WTC11 (cell line): ENCODE measurements around the gene CADM1. TPM values are rescaled to one million over a fixed set of nuclear protein-coding genes. Genes with fewer than 3 reads are reported as not detected.

ENCODE experiments used
- ATAC-seq: fragments of 200-7000 bp; cut with Tn5 transposase; 2 replicates; pipeline ENCODE4 v1.10.0; 2021; ENCODE audit warnings: mild to moderate bottlenecking, moderate library complexity
- CTCF ChIA-PET: fragments of 300-600 bp; sonication (Branson Sonifier 250); formaldehyde crosslinking; loops from one replicate; lab custom pipeline; 2021; ENCODE audit warnings: antibody characterized with exemption; lab: Charles Lee
- POLR2A ChIA-PET: fragments of 350-600 bp; sonication (Branson Sonifier 250); formaldehyde crosslinking; loops from one replicate; lab custom pipeline; 2021; ENCODE audit warnings: antibody characterized with exemption; lab: Charles Lee
- DNase-seq: peaks from one replicate; pipeline ENCODE4 v3.0.0; 2021; ENCODE audit warnings: low spot score
- H3K27ac Mint-ChIP-seq: 2 replicates; pipeline ENCODE4 v1.8.0; 2021; ENCODE audit warnings: mixed read lengths
- H3K27me3 Mint-ChIP-seq: 2 replicates; pipeline ENCODE4 v1.8.0; 2021; ENCODE audit warnings: low read depth, mild to moderate bottlenecking, moderate library complexity, mixed read lengths
- H3K36me3 Mint-ChIP-seq: 2 replicates; pipeline ENCODE4 v1.8.0; 2021; ENCODE audit warnings: mixed read lengths
- H3K4me1 Mint-ChIP-seq: 2 replicates; pipeline ENCODE4 v1.8.0; 2022; ENCODE audit warnings: mixed read lengths
- H3K4me3 Mint-ChIP-seq: 2 replicates; pipeline ENCODE4 v1.8.0; 2021; ENCODE audit warnings: mild to moderate bottlenecking, moderate library complexity, mixed read lengths
- H3K9me3 Mint-ChIP-seq: 2 replicates; pipeline ENCODE4 v1.8.0; 2021; ENCODE audit warnings: mixed read lengths
- ETV6 ChIP-seq: sonication (generic); formaldehyde crosslinking; IDR thresholded peaks from 2 replicates; pipeline ENCODE4 v1.8.1; 2022; ENCODE audit warnings: mild to moderate bottlenecking, missing genetic modification reagents
- JUN ChIP-seq: sonication (generic); formaldehyde crosslinking; IDR thresholded peaks from 2 replicates; pipeline ENCODE4 v1.8.0; 2023; ENCODE audit warnings: mild to moderate bottlenecking, missing genetic modification reagents
- KAT7 ChIP-seq: sonication (generic); formaldehyde crosslinking; IDR thresholded peaks from 2 replicates; pipeline ENCODE4 v1.8.1; 2023; ENCODE audit warnings: missing genetic modification reagents, mild to moderate bottlenecking, borderline replicate concordance
- MXD4 ChIP-seq: fragments of 250-450 bp; sonication (Bioruptor Pico); IDR thresholded peaks from 2 replicates; pipeline ENCODE4 v1.8.0; 2021; ENCODE audit warnings: mild to moderate bottlenecking, moderate library complexity, borderline replicate concordance
- MYBL2 ChIP-seq: sonication (generic); formaldehyde crosslinking; IDR thresholded peaks from 2 replicates; pipeline ENCODE4 v1.8.1; 2023; ENCODE audit warnings: mild to moderate bottlenecking, moderate library complexity, missing genetic modification reagents
- NR3C1 ChIP-seq: sonication (generic); formaldehyde crosslinking; conservative IDR thresholded peaks from 2 replicates; pipeline ENCODE4 v1.8.1; 2023; ENCODE audit warnings: low read depth, mild to moderate bottlenecking, missing genetic modification reagents
- RORB ChIP-seq: fragments of 250-450 bp; sonication (Bioruptor Pico); IDR thresholded peaks from 2 replicates; pipeline ENCODE4 v1.9.0; 2021; ENCODE audit warnings: mild to moderate bottlenecking
- SP1 ChIP-seq: sonication (generic); formaldehyde crosslinking; conservative IDR thresholded peaks from 2 replicates; pipeline ENCODE4 v1.8.1; 2022; ENCODE audit warnings: missing genetic modification reagents
- TP53 ChIP-seq: sonication (generic); formaldehyde crosslinking; IDR thresholded peaks from 2 replicates; pipeline ENCODE4 v1.8.1; 2023; ENCODE audit warnings: mild to moderate bottlenecking, missing genetic modification reagents
- ZNF317 ChIP-seq: sonication (generic); formaldehyde crosslinking; IDR thresholded peaks from 2 replicates; pipeline ENCODE4 v1.8.1; 2023; ENCODE audit warnings: low read depth, mild to moderate bottlenecking, moderate library complexity, missing genetic modification reagents, borderline replicate concordance
- ZNF396 ChIP-seq: fragments of 250-450 bp; sonication (Bioruptor Pico); IDR thresholded peaks from 2 replicates; pipeline ENCODE4 v1.8.0; 2021; ENCODE audit warnings: mild to moderate bottlenecking, moderate library complexity, borderline replicate concordance
- ZNF423 ChIP-seq: fragments of 250-450 bp; sonication (Bioruptor Pico); IDR thresholded peaks from 2 replicates; pipeline ENCODE4 v2.1.2; 2022; ENCODE audit warnings: mild to moderate bottlenecking, moderate library complexity
- total RNA-seq: library from RNA; stranded (reverse); gene quantifications from 3 replicates; pipeline ENCODE4 v1.2.3, GENCODE V29; 2021
- TF ChIP-seq, protein P1 (sequence below): sonication (generic); formaldehyde crosslinking; IDR thresholded peaks from 2 replicates; pipeline ENCODE4 v1.8.1; 2023; ENCODE audit warnings: mild to moderate bottlenecking, missing genetic modification reagents
- TF ChIP-seq, protein P2 (sequence below): sonication (generic); formaldehyde crosslinking; IDR thresholded peaks from 2 replicates; pipeline ENCODE4 v1.8.0; 2023; ENCODE audit warnings: missing genetic modification reagents
- TF ChIP-seq, protein P3 (sequence below): fragments of 250-450 bp; sonication (Bioruptor Pico); conservative IDR thresholded peaks from 2 replicates; pipeline ENCODE4 v1.9.0; 2021; ENCODE audit warnings: mild to moderate bottlenecking
- TF ChIP-seq, protein P4 (sequence below): sonication (generic); formaldehyde crosslinking; IDR thresholded peaks from 2 replicates; pipeline ENCODE4 v1.8.1; 2023; ENCODE audit warnings: mild to moderate bottlenecking, missing genetic modification reagents
- TF ChIP-seq, protein P5 (sequence below): fragments of 250-450 bp; sonication (Bioruptor Pico); IDR thresholded peaks from 2 replicates; pipeline ENCODE4 v1.8.0; 2021; ENCODE audit warnings: mild to moderate bottlenecking
- TF ChIP-seq, protein P6 (sequence below): sonication (generic); formaldehyde crosslinking; IDR thresholded peaks from 2 replicates; pipeline ENCODE4 v1.8.0; 2022; ENCODE audit warnings: mild to moderate bottlenecking, missing genetic modification reagents
- TF ChIP-seq, protein P7 (sequence below): sonication (generic); formaldehyde crosslinking; conservative IDR thresholded peaks from 2 replicates; pipeline ENCODE4 v1.8.1; 2023; ENCODE audit warnings: mild to moderate bottlenecking, low read depth, missing genetic modification reagents, moderate library complexity
- TF ChIP-seq, protein P8 (sequence below): fragments of 250-450 bp; sonication (Bioruptor Pico); IDR thresholded peaks from 2 replicates; pipeline ENCODE4 v1.9.0; 2021; ENCODE audit warnings: mild to moderate bottlenecking

Gene CADM1
- total RNA-seq, 1 experiment from 2014 or later: 26.8 TPM

DNA sequence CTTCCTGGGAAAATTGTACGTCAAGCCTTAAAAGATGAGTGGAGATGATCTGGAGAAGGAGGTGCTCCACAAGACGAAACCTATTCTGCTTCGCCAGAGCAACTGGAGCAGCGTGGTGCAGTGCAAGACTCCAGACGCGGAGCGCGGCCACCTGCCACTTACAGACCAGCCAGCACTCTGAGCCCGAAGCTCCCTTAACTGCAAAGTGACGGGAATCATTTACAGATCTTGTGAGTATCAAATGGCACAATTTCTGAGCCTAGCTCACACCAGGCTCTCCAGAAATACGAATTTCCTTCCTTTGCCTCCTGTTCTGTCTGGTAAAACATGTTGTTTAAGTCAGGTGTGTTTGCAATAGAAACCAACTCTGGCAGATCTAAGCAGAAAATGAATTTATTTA, 369.3 kb downstream of the CADM1 start (continued):
- TF ChIP-seq, protein P1, sequence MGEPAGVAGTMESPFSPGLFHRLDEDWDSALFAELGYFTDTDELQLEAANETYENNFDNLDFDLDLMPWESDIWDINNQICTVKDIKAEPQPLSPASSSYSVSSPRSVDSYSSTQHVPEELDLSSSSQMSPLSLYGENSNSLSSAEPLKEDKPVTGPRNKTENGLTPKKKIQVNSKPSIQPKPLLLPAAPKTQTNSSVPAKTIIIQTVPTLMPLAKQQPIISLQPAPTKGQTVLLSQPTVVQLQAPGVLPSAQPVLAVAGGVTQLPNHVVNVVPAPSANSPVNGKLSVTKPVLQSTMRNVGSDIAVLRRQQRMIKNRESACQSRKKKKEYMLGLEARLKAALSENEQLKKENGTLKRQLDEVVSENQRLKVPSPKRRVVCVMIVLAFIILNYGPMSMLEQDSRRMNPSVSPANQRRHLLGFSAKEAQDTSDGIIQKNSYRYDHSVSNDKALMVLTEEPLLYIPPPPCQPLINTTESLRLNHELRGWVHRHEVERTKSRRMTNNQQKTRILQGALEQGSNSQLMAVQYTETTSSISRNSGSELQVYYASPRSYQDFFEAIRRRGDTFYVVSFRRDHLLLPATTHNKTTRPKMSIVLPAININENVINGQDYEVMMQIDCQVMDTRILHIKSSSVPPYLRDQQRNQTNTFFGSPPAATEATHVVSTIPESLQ (CRISPR knock-in tag): no peak
- TF ChIP-seq, protein P2, sequence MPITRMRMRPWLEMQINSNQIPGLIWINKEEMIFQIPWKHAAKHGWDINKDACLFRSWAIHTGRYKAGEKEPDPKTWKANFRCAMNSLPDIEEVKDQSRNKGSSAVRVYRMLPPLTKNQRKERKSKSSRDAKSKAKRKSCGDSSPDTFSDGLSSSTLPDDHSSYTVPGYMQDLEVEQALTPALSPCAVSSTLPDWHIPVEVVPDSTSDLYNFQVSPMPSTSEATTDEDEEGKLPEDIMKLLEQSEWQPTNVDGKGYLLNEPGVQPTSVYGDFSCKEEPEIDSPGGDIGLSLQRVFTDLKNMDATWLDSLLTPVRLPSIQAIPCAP (CRISPR knock-in tag): no peak
- TF ChIP-seq NR3C1 (CRISPR knock-in tag) (no peak), MXD4 (CRISPR knock-in tag) (no peak), JUN (CRISPR knock-in tag) (no peak)

DNA sequence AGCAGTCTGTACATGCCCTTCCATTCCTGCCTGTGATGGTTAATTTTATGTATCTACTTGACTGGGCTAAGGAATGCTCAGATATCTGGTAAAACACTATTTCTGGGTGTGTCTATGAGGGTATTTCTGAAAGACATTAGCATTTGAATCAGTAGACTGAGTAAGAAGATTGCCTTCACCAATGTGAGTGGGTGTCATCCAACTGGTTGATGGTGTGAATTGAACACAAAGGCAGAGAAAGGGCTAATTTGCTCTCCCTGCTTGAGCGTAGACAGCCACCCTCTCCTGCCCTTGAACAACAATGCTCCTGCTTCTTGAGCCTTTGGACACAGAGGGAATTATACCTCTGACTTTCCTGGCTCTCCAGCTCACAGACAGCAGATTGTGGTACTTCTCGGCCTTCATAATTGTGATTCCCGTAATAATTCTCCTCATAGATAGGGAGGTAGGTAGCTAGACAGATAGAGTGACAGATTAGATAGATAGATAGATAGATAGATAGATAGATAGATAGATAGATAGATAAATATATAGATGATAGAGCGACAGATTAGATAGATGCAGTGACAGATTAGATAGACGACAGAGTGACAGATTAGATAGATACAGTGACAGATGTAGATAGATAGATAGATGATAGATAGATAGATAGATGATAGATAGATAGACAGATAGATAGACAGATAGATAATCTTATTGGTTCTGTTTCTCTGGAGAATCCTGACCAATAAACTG, 370.6 kb downstream of the CADM1 start:
- Mint-ChIP-seq H3K4me1 (peaks cover 5% of the 10 kb centered on the region), H3K36me3 (no peaks in the 10 kb centered on the region), H3K9me3 (peaks cover 5% of the 10 kb centered on the region; the same call in 1 of the 2 replicates), H3K27me3 (no peaks in the 10 kb centered on the region; the same call in 1 of the 2 replicates), H3K27ac (no peak overlapping the region), H3K4me3 (no peak overlapping the region)
- ChIA-PET POLR2A (no interaction called here), CTCF (interaction anchor here (0.7 kb wide), 1 partner anchor 359 kb away, joined by 3 read pairs; no protein-coding TSS in a partner anchor)
- DNase-seq (no peak), ATAC-seq (no peak)
- TF ChIP-seq, protein P3, sequence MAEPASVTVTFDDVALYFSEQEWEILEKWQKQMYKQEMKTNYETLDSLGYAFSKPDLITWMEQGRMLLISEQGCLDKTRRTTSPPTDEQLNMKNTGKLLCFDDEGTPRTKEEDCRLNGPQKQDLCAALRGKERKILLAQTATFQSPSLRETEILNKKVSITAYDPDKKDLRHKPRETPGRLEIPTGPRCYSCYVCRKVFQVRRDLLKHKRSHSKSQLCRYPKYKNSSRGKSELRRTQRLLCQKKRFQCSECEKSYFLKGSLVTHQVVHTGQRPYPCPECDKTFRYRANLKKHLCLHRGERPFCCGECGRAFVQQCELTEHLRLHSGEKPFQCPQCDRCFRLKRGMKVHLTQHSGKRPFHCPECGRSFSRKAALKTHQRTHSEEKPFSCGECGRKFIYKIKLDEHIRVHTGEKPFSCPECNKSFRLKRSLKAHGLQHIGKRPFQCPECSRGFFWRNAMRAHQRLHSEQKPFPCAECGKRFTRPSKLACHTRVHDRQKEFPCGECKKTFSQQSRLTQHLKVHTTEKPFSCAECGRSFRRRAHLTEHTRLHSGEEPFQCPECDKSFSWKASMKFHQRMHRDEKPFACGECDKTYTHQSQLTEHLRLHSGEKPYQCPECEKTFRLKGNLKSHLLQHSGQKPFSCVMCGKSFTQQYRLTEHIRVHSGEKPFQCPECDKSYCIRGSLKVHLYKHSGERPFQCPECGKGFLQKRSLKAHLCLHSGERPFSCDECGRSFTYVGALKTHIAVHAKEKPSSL (CRISPR knock-in tag): no peak
- TF ChIP-seq SP1 (CRISPR knock-in tag) (no peak), TP53 (CRISPR knock-in tag) (no peak), ETV6 (CRISPR knock-in tag) (no peak), ZNF396 (CRISPR knock-in tag) (no peak), ZNF423 (CRISPR knock-in tag) (no peak), ZNF317 (CRISPR knock-in tag) (no peak), KAT7 (CRISPR knock-in tag) (no peak), MYBL2 (CRISPR knock-in tag) (no peak), RORB (CRISPR knock-in tag) (no peak)
- TF ChIP-seq, protein P4, sequence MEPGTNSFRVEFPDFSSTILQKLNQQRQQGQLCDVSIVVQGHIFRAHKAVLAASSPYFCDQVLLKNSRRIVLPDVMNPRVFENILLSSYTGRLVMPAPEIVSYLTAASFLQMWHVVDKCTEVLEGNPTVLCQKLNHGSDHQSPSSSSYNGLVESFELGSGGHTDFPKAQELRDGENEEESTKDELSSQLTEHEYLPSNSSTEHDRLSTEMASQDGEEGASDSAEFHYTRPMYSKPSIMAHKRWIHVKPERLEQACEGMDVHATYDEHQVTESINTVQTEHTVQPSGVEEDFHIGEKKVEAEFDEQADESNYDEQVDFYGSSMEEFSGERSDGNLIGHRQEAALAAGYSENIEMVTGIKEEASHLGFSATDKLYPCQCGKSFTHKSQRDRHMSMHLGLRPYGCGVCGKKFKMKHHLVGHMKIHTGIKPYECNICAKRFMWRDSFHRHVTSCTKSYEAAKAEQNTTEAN: no peak
- TF ChIP-seq, protein P5, sequence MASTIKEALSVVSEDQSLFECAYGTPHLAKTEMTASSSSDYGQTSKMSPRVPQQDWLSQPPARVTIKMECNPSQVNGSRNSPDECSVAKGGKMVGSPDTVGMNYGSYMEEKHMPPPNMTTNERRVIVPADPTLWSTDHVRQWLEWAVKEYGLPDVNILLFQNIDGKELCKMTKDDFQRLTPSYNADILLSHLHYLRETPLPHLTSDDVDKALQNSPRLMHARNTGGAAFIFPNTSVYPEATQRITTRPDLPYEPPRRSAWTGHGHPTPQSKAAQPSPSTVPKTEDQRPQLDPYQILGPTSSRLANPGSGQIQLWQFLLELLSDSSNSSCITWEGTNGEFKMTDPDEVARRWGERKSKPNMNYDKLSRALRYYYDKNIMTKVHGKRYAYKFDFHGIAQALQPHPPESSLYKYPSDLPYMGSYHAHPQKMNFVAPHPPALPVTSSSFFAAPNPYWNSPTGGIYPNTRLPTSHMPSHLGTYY: no peak
- TF ChIP-seq, protein P6, sequence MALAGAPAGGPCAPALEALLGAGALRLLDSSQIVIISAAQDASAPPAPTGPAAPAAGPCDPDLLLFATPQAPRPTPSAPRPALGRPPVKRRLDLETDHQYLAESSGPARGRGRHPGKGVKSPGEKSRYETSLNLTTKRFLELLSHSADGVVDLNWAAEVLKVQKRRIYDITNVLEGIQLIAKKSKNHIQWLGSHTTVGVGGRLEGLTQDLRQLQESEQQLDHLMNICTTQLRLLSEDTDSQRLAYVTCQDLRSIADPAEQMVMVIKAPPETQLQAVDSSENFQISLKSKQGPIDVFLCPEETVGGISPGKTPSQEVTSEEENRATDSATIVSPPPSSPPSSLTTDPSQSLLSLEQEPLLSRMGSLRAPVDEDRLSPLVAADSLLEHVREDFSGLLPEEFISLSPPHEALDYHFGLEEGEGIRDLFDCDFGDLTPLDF: no peak
- TF ChIP-seq, protein P7, sequence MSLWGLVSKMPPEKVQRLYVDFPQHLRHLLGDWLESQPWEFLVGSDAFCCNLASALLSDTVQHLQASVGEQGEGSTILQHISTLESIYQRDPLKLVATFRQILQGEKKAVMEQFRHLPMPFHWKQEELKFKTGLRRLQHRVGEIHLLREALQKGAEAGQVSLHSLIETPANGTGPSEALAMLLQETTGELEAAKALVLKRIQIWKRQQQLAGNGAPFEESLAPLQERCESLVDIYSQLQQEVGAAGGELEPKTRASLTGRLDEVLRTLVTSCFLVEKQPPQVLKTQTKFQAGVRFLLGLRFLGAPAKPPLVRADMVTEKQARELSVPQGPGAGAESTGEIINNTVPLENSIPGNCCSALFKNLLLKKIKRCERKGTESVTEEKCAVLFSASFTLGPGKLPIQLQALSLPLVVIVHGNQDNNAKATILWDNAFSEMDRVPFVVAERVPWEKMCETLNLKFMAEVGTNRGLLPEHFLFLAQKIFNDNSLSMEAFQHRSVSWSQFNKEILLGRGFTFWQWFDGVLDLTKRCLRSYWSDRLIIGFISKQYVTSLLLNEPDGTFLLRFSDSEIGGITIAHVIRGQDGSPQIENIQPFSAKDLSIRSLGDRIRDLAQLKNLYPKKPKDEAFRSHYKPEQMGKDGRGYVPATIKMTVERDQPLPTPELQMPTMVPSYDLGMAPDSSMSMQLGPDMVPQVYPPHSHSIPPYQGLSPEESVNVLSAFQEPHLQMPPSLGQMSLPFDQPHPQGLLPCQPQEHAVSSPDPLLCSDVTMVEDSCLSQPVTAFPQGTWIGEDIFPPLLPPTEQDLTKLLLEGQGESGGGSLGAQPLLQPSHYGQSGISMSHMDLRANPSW (CRISPR knock-in tag): no peak
- TF ChIP-seq, protein P8, sequence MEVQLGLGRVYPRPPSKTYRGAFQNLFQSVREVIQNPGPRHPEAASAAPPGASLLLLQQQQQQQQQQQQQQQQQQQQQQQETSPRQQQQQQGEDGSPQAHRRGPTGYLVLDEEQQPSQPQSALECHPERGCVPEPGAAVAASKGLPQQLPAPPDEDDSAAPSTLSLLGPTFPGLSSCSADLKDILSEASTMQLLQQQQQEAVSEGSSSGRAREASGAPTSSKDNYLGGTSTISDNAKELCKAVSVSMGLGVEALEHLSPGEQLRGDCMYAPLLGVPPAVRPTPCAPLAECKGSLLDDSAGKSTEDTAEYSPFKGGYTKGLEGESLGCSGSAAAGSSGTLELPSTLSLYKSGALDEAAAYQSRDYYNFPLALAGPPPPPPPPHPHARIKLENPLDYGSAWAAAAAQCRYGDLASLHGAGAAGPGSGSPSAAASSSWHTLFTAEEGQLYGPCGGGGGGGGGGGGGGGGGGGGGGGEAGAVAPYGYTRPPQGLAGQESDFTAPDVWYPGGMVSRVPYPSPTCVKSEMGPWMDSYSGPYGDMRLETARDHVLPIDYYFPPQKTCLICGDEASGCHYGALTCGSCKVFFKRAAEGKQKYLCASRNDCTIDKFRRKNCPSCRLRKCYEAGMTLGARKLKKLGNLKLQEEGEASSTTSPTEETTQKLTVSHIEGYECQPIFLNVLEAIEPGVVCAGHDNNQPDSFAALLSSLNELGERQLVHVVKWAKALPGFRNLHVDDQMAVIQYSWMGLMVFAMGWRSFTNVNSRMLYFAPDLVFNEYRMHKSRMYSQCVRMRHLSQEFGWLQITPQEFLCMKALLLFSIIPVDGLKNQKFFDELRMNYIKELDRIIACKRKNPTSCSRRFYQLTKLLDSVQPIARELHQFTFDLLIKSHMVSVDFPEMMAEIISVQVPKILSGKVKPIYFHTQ (CRISPR knock-in tag): no peak
